Mammary epithelial cell (primary cell): ENCODE measurements around the gene ENOX1.

Experiments
- EZH2 ChIP-seq: IDR thresholded peaks from 2 replicates; pipeline ENCODE4 v1.6.1; 2012; ENCODE audit warnings: low read length, inconsistent platforms, borderline replicate concordance
- TF ChIP-seq, protein P1 (sequence below), 2 donors: IDR thresholded peaks in 1 of 2; conservative IDR thresholded peaks in 1 of 2; 2 replicates each; pipeline ENCODE4 v1.5.1; 2011 to 2012; ENCODE audit warnings: inconsistent platforms in 2 of 2, low read length in 2 of 2, mild to moderate bottlenecking in 2 of 2, control low read depth in 1 of 2, low read depth in 1 of 2; ENCODE audit not compliant: insufficient read depth in 1 of 2; ENCODE audit errors: extremely low read depth in 1 of 2

DNA sequence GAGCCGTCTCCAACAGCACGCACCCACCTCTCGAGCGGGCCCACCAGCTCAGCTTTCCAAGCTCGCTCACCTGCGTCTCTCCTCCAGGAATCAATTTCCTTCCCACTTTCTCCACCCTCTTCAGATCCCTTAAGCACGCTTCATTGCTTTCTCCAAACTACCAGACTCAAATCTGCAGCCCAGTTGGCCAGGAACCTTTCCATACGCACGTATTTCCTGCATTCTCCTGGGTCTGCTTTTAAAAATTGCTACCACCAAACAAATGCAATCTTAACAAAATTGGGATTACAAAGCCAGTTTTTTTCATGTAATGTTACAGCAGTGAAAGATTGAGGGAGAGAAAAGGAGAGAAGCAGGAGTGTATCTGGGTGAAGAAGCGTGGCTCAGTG, 1.5 kb downstream of the ENOX1 start:
- TF ChIP-seq, protein P1, sequence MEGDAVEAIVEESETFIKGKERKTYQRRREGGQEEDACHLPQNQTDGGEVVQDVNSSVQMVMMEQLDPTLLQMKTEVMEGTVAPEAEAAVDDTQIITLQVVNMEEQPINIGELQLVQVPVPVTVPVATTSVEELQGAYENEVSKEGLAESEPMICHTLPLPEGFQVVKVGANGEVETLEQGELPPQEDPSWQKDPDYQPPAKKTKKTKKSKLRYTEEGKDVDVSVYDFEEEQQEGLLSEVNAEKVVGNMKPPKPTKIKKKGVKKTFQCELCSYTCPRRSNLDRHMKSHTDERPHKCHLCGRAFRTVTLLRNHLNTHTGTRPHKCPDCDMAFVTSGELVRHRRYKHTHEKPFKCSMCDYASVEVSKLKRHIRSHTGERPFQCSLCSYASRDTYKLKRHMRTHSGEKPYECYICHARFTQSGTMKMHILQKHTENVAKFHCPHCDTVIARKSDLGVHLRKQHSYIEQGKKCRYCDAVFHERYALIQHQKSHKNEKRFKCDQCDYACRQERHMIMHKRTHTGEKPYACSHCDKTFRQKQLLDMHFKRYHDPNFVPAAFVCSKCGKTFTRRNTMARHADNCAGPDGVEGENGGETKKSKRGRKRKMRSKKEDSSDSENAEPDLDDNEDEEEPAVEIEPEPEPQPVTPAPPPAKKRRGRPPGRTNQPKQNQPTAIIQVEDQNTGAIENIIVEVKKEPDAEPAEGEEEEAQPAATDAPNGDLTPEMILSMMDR (conservative IDR thresholded peaks at IDR 0.05 in 1 of 2, IDR thresholded peaks at IDR 0.05 in 1 of 2; ENCODE audit: extremely low read depth in 1 of 2, insufficient read depth in 1 of 2, low read depth in 1 of 2, low read length in 2 of 2): no peak
- TF ChIP-seq EZH2: no peak
